ENCODE measurements around the gene KLHL29.

The KLHL29 gene

DNA sequence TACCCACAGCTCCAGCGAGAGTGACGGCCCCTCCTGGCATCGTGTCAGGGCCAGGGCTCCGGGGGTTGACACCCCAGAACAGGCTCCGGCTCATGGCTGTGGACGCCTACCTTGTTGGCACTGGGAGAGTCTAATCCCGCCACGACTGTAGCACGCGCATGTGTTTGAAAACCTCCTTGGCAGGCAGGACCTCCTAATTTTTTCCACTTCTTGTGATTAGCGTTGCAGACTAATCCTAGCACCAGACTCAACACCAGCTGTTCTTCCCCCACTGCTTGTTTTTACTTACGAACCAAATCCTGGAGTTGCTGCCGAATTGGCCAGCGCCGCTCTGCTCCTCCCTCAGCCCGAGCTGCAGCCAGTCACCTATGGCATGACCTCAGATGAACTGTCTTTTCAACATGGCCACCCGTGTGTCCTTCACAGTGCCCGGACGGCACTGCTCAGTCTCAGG is 110.7 kb downstream of the KLHL29 start:
- TF ChIP-seq, protein P1, sequence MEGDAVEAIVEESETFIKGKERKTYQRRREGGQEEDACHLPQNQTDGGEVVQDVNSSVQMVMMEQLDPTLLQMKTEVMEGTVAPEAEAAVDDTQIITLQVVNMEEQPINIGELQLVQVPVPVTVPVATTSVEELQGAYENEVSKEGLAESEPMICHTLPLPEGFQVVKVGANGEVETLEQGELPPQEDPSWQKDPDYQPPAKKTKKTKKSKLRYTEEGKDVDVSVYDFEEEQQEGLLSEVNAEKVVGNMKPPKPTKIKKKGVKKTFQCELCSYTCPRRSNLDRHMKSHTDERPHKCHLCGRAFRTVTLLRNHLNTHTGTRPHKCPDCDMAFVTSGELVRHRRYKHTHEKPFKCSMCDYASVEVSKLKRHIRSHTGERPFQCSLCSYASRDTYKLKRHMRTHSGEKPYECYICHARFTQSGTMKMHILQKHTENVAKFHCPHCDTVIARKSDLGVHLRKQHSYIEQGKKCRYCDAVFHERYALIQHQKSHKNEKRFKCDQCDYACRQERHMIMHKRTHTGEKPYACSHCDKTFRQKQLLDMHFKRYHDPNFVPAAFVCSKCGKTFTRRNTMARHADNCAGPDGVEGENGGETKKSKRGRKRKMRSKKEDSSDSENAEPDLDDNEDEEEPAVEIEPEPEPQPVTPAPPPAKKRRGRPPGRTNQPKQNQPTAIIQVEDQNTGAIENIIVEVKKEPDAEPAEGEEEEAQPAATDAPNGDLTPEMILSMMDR (IDR thresholded peaks at IDR 0.05; ENCODE audit: borderline replicate concordance, insufficient read depth, low read depth, low read length) = no peak
- H3K4me3 ChIP-seq (ENCODE audit: low read depth, low read length) = no peak overlapping the region

DNA sequence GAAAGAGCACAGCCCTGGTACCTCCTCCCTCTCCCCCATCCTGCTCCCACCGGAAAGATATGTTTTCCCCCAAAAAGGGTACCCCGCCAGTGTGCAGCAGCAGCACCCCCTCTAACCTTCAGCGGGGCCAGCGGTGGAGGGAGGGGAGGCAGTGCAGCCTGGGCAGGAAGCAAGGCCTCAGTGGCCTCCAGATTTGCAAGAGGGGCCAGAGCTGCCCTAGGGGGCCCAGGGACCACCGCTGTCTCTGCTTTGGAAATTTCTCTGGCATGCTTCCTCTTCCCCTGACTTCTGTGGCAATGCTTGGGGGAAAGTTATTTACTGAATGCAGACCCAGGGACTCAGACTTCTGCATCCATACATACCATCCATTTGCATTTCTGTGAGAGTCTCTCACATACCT is 111.5 kb downstream of the KLHL29 start:
- TF ChIP-seq, protein P1 (IDR thresholded peaks at IDR 0.05; ENCODE audit: borderline replicate concordance, insufficient read depth, low read depth, low read length) = no peak
- no peak overlapping the region for H3K4me3 ChIP-seq (ENCODE audit: low read depth, low read length)

DNA sequence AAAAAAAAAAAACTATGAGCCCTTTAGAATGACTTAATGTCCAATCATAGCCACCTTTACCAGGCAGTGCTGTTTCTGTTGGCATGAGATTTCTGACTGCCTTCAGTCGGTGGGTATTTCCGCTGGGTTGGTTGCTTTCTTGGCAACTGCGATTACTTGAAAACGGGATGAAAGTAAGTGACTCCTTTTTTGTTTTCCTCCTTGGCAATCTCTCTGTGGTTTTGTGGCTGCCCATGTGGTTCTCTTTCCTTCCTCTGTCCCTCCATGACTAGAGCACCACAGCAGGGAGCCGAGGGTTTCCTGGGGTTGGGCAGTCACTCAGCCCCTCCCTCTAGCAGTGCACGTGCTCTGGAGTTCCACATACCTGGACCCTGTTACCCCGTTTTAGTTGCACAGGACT is 112.1 kb downstream of the KLHL29 start:
- H3K4me3 ChIP-seq (ENCODE audit: low read depth, low read length) = no peak overlapping the region
- TF ChIP-seq, protein P1 (IDR thresholded peaks at IDR 0.05; ENCODE audit: borderline replicate concordance, insufficient read depth, low read depth, low read length) = no peak

DNA sequence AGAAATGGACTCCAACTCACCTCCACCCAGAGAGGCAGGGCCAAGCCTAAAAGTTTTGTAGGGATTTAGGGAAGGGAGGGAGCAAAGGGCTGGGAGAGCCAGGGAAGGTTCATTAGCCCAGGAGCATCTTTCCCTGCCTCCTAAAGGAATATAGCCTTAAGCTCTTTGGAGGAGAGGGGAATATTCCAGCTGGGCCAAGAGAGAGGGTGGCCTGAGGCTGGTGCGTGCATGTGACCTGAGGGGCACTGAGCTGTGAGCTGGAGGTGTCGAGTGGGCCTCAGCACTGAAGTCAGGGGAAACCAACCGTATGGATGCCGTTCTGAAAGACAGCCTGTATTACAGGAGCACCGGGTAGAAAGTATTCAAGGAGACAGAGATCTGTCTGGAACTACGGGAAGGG is 112.6 kb downstream of the KLHL29 start:
- no peak overlapping the region for H3K4me3 ChIP-seq (ENCODE audit: low read depth, low read length)
- TF ChIP-seq, protein P1 (IDR thresholded peaks at IDR 0.05; ENCODE audit: borderline replicate concordance, insufficient read depth, low read depth, low read length) = no peak

DNA sequence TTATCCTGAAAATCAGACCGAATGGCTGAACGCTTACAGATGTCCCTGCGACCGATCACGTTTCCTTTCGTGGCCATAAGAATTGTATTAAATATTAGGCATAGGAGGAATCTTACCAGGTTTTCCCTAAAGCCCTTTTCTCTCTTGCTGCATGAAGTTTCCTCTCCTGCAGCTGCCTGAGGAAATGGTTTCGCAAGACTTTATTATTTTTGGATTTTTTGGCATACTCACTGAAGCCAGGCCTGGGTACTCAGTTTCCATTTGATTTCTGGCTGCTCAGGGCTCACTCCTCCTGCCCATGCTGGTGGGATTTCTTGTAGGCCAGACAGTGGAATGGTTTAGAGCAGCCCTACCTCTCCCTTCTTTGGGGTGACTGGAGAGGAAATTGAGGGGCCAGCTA is 114.0 kb downstream of the KLHL29 start:
- TF ChIP-seq, protein P1 (IDR thresholded peaks at IDR 0.05; ENCODE audit: borderline replicate concordance, insufficient read depth, low read depth, low read length) = no peak

DNA sequence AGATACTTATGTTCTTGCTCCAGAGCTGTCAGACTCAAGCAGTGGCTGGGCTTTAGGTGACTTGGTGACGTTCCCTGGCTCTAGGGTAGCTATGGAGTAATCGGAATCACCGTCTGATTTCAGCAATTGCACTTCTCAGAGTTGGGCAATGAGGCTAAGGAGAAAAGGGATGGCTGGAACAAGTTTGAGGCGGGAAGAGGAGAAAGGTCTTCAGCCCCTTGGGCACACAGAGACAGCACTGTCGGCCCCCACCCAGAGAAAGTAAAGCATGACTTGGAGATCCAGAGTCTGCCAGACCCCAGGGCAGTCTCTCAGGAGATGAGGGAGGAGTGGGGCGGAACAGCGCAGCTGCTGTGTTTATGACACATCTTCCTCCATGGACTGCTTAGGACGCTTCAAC is 114.5 kb downstream of the KLHL29 start:
- no peak overlapping the region for H3K4me3 ChIP-seq (ENCODE audit: low read depth, low read length)
- TF ChIP-seq, protein P1 (IDR thresholded peaks at IDR 0.05; ENCODE audit: borderline replicate concordance, insufficient read depth, low read depth, low read length) = no peak

More for the DNA sequence above, 114.0 kb downstream of the KLHL29 start:
- no peak overlapping the region for H3K4me3 ChIP-seq (ENCODE audit: low read depth, low read length)

DNA sequence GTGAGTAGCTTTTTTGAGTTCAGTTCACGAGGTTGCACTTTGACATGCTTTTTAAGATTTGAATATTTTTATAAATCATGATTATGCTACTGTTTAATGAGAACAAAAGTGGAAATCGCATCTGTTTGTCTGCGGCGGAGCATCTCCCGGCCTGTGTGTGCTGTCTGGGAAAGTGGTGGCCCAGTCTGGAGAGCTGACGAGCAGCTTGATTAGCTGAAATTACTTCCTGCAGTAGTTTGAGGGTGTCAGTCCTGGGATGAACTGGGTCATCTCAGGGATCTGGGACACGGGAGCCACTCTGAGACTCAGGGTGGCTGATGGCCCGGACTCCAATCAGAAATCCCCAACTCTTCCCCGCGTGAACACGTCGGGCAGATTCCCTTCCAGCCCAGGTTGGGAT is 115.9 kb downstream of the KLHL29 start:
- no peak overlapping the region for H3K4me3 ChIP-seq (ENCODE audit: low read depth, low read length)
- TF ChIP-seq, protein P1 (IDR thresholded peaks at IDR 0.05; ENCODE audit: borderline replicate concordance, insufficient read depth, low read depth, low read length) = no peak
